GM18499 (cell line): ENCODE data around the gene ANKRD62.

ENCODE experiments used
- ATAC-seq: cut with Tn5 transposase; IDR thresholded peaks from one replicate; pipeline ENCODE4 v1.9.1; 2021; ENCODE audit warnings: moderate number of reproducible peaks; ENCODE audit not compliant: insufficient read depth, unreplicated experiment

The ANKRD62 gene

GRCh38 chr18:12093520-12094257, at the start of gene ANKRD62:
TSS of gene ANKRD62 (plus strand) at chr18:12093843. CDS start at chr18:12094018, 175 bp downstream.
- no peak for ATAC-seq

GRCh38 chr18:12044591-12044990, 49.1 kb upstream of the ANKRD62 start:
- no peak for ATAC-seq

DNA sequence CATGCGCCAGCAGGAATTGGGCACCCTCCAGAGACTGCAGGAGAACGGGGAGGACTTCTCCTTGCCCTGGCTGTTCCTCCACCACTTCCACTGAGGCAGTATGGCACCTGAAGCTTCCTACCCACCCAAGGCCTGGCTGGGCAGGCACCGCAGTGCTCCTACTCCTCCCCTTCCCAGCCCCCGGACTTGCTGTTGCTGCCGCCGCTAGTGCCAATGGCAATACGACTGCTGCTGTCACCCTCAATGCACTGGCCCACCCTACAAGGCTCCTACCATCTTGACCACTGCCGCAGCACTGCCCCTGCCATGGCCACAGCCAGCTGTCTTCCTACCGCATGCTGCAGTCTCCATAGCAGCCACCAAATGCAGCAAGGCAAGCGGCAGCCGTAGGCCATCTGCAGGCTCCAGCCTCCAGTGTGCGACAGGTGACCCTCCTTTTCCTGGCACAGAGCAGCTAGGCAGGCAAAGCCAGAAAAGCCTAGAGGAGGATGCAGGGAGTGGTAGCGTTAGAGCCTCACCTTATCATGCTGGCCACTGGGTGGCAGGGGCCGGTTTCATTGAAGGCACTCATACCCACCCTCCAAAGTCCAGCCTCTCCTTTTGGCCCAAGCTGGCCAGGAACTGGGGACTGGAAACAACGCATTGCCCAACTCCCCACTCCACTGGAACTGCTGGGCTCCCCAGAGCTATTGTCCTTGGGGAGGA, 47.4 kb upstream of the ANKRD62 start:
- no peak for ATAC-seq

DNA sequence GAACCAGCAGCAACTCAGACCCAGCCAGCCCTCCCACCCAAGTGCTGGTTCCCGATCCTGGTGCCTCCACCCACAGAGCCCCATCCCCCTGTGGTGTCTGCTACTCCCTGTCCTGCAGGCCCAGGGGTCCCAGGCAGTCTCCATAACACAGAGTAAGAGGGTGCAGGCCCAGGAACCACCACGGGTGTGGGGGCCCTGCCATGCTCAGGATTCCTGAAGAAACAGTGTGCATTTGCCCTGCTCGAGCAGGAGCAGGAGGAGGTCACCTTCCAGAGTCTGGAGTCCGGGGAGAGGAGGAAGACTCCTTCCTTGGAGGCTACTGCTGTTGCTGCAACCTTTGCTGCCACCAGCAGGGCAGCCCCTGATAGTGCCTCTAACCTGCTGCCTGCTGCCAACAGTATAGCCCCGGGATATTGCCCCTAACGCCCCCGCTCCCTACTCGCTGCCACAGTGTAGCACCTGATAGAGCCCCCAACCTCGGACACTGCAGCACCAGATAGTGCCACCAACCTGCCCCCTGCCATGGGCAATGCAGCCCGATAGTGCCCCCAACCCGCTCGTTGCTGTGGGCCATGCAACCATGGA, 46.8 kb upstream of the ANKRD62 start:
- ATAC-seq: no peak

- ATAC-seq: no peak
Observed at GRCh38 chr18:12048010-12048826, 45.4 kb upstream of the ANKRD62 start.

DNA sequence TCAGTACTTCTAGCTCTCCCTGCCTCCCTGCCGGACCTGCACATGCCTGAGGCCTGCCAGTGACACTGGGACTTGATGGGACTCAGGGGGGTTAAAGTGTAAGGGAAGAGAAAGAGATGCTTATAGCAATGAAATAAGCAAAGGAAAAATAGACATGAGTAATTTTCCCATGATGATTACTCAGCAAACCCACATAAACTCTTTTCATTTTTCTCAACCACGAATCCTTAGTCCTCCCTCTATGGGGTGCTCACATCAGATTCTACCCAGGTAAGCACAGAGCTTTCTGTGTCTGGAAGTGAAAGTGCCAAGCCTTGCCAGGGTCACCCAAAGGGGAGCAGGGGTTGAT, 44.8 kb upstream of the ANKRD62 start:
- ATAC-seq: no peak

DNA sequence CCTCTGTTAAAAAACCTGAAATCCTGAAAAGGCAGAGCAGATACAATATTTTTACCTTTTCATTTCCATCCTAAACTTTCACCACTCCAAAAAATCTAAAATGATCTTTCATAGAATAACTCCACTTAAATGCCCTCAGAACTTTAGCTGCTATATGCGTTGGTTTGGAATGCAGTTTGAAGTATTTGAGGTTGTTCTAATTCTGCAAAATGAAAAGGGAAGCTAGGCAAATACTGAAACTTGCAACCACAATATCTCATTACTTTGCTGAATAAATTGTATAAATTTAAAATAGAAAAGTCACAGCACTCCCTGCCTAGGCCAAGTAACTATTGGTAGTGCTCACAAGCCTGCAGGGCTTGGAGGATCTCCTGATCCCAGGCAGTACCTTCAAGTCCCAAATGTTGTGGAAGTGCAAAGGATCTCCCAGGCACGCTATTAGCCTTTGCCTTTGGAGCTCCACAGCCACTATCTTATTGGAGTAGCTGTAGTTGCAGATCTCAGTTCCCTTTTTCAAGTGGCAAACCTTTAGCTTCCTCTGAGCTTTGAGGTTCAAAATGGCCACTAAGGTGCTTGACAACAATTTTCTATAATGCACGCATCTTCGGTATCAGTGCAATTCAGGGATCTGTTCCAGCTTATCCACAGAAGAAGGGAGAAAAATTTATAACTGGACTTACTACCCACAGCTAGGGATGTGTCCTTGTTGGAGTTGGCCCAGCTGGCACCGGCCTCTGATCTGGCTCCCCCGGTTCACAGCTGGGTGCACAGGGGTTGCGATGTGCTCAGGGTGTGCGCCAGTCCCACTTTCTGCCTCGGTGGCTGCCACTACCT, 43.4 kb upstream of the ANKRD62 start:
- no peak for ATAC-seq

DNA sequence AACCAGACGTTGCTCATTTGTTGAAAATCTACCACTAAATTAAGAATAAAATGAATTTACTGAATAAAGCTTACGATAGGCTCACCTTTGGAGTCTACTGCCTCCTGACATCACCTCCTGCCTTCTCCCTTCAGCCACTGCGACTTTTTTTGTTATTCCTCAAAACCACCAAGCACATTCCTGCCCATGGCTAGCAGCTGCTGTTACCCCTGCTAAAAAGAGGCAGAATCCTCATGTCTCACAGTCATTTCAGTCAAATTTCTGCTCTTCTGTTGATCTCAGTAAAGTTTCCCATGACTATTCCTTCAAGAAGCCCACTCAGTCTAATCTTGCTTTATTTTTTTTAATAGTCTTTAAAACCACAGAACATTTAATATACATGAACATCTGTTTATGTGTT, 40.8 kb upstream of the ANKRD62 start:
- ATAC-seq: no peak

DNA sequence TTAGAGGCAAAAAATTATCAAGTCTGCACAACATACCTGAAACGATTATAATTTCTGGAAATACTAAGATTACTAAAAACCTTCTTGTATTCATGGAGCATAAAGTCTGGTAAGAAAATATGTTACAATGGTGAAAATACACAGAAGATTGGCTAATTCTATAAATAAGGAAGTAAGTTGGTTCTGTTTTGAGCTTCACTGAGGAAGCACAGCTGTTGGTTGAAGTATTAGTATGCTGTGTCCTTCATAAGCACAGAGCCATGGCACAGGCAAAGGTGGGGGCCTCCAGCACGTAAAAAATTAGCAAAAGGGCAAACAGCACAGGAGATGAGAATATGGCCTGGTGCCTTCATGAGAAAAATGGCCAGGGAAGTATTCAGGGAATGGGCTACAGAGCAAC, 40.4 kb upstream of the ANKRD62 start:
- ATAC-seq: no peak

DNA sequence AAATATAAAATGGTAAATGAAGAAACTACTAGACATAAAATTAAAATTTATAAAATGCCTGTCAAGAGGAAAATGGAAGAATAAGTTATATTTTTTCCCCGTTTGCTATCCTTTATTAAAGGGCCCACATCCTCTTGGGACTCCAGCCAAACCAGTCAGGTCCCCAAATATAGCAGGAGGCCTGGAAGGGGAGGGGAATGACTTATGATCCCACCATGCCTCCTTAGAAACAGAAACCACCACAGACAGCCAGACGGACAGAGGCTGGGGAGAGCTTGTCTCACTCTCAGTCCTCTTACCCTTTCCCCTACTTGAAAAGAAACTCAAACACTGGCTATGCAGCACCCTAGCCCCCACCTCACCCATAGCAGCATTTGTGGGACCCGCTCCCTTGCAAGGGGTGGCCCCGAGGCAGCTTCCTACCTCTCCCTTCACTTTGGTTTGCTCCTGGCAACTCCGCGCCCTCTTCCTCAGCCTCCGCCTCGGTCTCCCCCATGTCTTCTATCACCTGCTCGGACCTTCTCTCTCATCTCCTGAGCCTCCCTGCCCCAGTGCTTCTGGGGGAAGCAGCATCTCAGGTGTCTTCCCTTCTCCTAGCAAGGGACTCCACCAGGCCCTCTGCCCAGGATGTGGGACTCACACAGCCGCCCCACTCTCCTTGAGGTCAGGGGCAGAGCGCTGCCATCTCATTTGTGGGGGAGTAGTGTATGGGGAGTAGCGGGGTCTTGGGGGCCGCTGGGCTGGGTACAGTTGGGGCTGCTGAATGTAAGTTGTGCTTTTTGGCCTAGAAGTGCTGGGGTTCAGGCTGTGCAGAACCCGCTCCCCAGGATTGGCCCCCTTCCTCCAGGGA, 37.4 kb upstream of the ANKRD62 start:
- ATAC-seq: no peak

GRCh38 chr18:12056884-12057402, 36.7 kb upstream of the ANKRD62 start:
- ATAC-seq: no peak

- no peak for ATAC-seq
Observed at GRCh38 chr18:12057419-12058039, 36.1 kb upstream of the ANKRD62 start.

GRCh38 chr18:12059334-12060181, 34.1 kb upstream of the ANKRD62 start:
- ATAC-seq: no peak

GRCh38 chr18:12060182-12060870, 33.3 kb upstream of the ANKRD62 start:
- ATAC-seq: no peak

- ATAC-seq: no peak
Observed at GRCh38 chr18:12061685-12062084, 32.0 kb upstream of the ANKRD62 start.

GRCh38 chr18:12062974-12063373, 30.7 kb upstream of the ANKRD62 start:
- no peak for ATAC-seq
